HCT116 (cell line): ENCODE measurements around the gene TMEM54.

Experiments used
- YY1 ChIP-seq: IDR thresholded peaks from 2 replicates; pipeline ENCODE4 v1.6.1; 2011; ENCODE audit warnings: low read length, low read depth, moderate library complexity, mild to moderate bottlenecking; ENCODE audit not compliant: insufficient replicate concordance; ENCODE audit errors: extremely low read depth
- TF ChIP-seq, protein P1 (sequence below), 3 experiments: fragments of 200-600 bp in 1 of 3; sonication (generic) in 1 of 3; IDR thresholded peaks in 2 of 3; conservative IDR thresholded peaks in 1 of 3; 2 replicates each; pipeline ENCODE4 v1.5.1; 2012 to 2017; ENCODE audit warnings: low read depth in 2 of 3, low read length in 2 of 3, antibody characterized with exemption in 1 of 3, borderline replicate concordance in 1 of 3, control low read depth in 1 of 3, mild to moderate bottlenecking in 1 of 3, mixed read lengths in 1 of 3, mixed run types in 1 of 3, moderate library complexity in 1 of 3; ENCODE audit not compliant: insufficient read depth in 1 of 3

GRCh38 chr1:32884726-32885125, 16.5 kb downstream of the TMEM54 start:
- TF ChIP-seq, protein P1, sequence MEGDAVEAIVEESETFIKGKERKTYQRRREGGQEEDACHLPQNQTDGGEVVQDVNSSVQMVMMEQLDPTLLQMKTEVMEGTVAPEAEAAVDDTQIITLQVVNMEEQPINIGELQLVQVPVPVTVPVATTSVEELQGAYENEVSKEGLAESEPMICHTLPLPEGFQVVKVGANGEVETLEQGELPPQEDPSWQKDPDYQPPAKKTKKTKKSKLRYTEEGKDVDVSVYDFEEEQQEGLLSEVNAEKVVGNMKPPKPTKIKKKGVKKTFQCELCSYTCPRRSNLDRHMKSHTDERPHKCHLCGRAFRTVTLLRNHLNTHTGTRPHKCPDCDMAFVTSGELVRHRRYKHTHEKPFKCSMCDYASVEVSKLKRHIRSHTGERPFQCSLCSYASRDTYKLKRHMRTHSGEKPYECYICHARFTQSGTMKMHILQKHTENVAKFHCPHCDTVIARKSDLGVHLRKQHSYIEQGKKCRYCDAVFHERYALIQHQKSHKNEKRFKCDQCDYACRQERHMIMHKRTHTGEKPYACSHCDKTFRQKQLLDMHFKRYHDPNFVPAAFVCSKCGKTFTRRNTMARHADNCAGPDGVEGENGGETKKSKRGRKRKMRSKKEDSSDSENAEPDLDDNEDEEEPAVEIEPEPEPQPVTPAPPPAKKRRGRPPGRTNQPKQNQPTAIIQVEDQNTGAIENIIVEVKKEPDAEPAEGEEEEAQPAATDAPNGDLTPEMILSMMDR (IDR thresholded peaks at IDR 0.05 in 2 of 3, conservative IDR thresholded peaks at IDR 0.05 in 1 of 3; ENCODE audit: borderline replicate concordance in 1 of 3, insufficient read depth in 1 of 3, low read depth in 2 of 3, low read length in 2 of 3) = no peak
- no peak for TF ChIP-seq YY1
